ENCODE measurements around the gene FABP3. TPM values are rescaled to one million over a fixed set of nuclear protein-coding genes. Genes with fewer than 3 reads are reported as not detected.

Gene FABP3
- total RNA-seq, 2 donors from 2014 or later: 3.0 to 3.4 TPM

GRCh38 chr1:31412732-31413404, 40.0 kb upstream of the FABP3 start, which contains the start of gene SERINC2:
Gene SERINC2 (plus strand): TSS chr1:31413213. CDS start chr1:31413266, 53 bp downstream.
- DNase-seq: peak; percentile 84
- peaks cover 11% of the 10 kb centered on the region for H3K4me1 Mint-ChIP-seq
- peak within 1 kb of the TSS; percentile 55 for H3K9ac ChIP-seq (ENCODE audit: extremely low read depth, low read length, poor library complexity, severe bottlenecking)

DNA sequence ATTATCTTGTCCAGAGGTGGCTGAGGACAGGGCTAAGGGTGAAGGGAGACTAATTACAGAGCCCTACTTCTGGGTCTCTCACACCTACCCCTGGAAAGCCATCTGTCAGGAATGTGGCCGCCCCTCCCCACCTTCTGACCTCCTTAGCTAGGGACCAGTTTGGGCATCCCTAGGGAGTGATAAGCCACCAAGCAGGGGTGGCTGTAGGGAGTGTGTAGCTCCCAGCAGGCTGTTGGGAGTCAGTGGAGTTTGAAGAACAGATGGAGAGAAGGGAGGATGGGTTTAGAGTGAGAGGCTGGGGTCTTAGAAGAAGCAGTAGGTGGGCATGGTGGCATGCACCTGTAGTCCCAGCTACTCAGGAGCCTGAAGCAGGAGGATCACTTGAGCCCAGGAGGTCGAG, 39.3 kb upstream of the FABP3 start:
- no peak for DNase-seq
- H3K4me3 ChIP-seq (ENCODE audit: low read length): no peak overlapping the region
- H3K27ac Mint-ChIP-seq: no peak overlapping the region

More at GRCh38 chr1:31412732-31413404, 40.0 kb upstream of the FABP3 start, which contains the start of gene SERINC2:
- Histone ChIP-seq H3K9me3 (ENCODE audit: control insufficient read depth, low read length) (no peaks in the 10 kb centered on the region), H3K36me3 (ENCODE audit: control insufficient read depth, insufficient read depth, low read length) (no peaks in the 10 kb centered on the region), H3K4me3 (ENCODE audit: low read length) (peak within 1 kb of the TSS; percentile 89), H3K27ac (ENCODE audit: low read depth, low read length) (peak within 1 kb of the TSS; percentile 96), H3K27me3 (ENCODE audit: control insufficient read depth, insufficient read depth, low read length, poor library complexity, severe bottlenecking) (peaks cover 25% of the 10 kb centered on the region), H3K4me1 (ENCODE audit: control insufficient read depth, insufficient read depth, low read length) (peaks cover 5% of the 10 kb centered on the region)
- peaks cover 25% of the 10 kb centered on the region for H3K27me3 Mint-ChIP-seq (ENCODE audit: insufficient read depth)
- TF ChIP-seq, protein P1, sequence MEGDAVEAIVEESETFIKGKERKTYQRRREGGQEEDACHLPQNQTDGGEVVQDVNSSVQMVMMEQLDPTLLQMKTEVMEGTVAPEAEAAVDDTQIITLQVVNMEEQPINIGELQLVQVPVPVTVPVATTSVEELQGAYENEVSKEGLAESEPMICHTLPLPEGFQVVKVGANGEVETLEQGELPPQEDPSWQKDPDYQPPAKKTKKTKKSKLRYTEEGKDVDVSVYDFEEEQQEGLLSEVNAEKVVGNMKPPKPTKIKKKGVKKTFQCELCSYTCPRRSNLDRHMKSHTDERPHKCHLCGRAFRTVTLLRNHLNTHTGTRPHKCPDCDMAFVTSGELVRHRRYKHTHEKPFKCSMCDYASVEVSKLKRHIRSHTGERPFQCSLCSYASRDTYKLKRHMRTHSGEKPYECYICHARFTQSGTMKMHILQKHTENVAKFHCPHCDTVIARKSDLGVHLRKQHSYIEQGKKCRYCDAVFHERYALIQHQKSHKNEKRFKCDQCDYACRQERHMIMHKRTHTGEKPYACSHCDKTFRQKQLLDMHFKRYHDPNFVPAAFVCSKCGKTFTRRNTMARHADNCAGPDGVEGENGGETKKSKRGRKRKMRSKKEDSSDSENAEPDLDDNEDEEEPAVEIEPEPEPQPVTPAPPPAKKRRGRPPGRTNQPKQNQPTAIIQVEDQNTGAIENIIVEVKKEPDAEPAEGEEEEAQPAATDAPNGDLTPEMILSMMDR (conservative IDR thresholded peaks at IDR 0.05): no peak
- no peaks in the 10 kb centered on the region for H3K9me3 Mint-ChIP-seq
- peaks cover 7% of the 10 kb centered on the region for H3K36me3 Mint-ChIP-seq (ENCODE audit: low read depth)
- peak within 1 kb of the TSS; percentile 96 for H3K4me3 Mint-ChIP-seq
- H3K27ac Mint-ChIP-seq: peak within 1 kb of the TSS; percentile 81
- WGBS, 2 experiments (ENCODE audit: insufficient coverage in 1 of 2, insufficient read length in 1 of 2): 3 to 7% methylated on average over 38 to 63 of the region's 63 CpGs

GRCh38 chr1:31410871-31411270, 38.0 kb upstream of the FABP3 start:
- Mint-ChIP-seq H3K4me1 (peaks cover 11% of the 10 kb centered on the region), H3K4me3 (no peak overlapping the region), H3K27ac (no peak overlapping the region), H3K9me3 (no peaks in the 10 kb centered on the region), H3K27me3 (ENCODE audit: insufficient read depth) (peaks cover 25% of the 10 kb centered on the region), H3K36me3 (ENCODE audit: low read depth) (peaks cover 4% of the 10 kb centered on the region)
- H3K27me3 ChIP-seq (ENCODE audit: control insufficient read depth, insufficient read depth, low read length, poor library complexity, severe bottlenecking): peaks cover 25% of the 10 kb centered on the region
- no peaks in the 10 kb centered on the region for H3K9me3 ChIP-seq (ENCODE audit: control insufficient read depth, low read length)
- H3K36me3 ChIP-seq (ENCODE audit: control insufficient read depth, insufficient read depth, low read length): no peaks in the 10 kb centered on the region
- no peak for DNase-seq
- H3K4me3 ChIP-seq (ENCODE audit: low read length): no peak overlapping the region
- H3K27ac ChIP-seq (ENCODE audit: low read depth, low read length): no peak overlapping the region
- peaks cover 5% of the 10 kb centered on the region for H3K4me1 ChIP-seq (ENCODE audit: control insufficient read depth, insufficient read depth, low read length)
- TF ChIP-seq, protein P1 (conservative IDR thresholded peaks at IDR 0.05): no peak
- 79 to 90% methylated on average over 2 to 4 of the region's 4 CpGs for WGBS, 2 experiments (ENCODE audit: insufficient coverage in 1 of 2, insufficient read length in 1 of 2)
- H3K9ac ChIP-seq (ENCODE audit: extremely low read depth, low read length, poor library complexity, severe bottlenecking): no peak overlapping the region

More for the DNA sequence above, 39.3 kb upstream of the FABP3 start:
- 73 to 78% methylated on average over 2 of the region's 2 CpGs for WGBS, 2 experiments (ENCODE audit: insufficient coverage in 1 of 2, insufficient read length in 1 of 2)
- Mint-ChIP-seq H3K4me3 (peak overlapping the region; percentile 96), H3K36me3 (ENCODE audit: low read depth) (peaks cover 7% of the 10 kb centered on the region), H3K27me3 (ENCODE audit: insufficient read depth) (peaks cover 25% of the 10 kb centered on the region), H3K9me3 (no peaks in the 10 kb centered on the region), H3K4me1 (peaks cover 11% of the 10 kb centered on the region)
- Histone ChIP-seq H3K4me1 (ENCODE audit: control insufficient read depth, insufficient read depth, low read length) (peaks cover 5% of the 10 kb centered on the region), H3K9ac (ENCODE audit: extremely low read depth, low read length, poor library complexity, severe bottlenecking) (no peak overlapping the region), H3K9me3 (ENCODE audit: control insufficient read depth, low read length) (no peaks in the 10 kb centered on the region), H3K27me3 (ENCODE audit: control insufficient read depth, insufficient read depth, low read length, poor library complexity, severe bottlenecking) (peaks cover 25% of the 10 kb centered on the region), H3K36me3 (ENCODE audit: control insufficient read depth, insufficient read depth, low read length) (no peaks in the 10 kb centered on the region), H3K27ac (ENCODE audit: low read depth, low read length) (no peak overlapping the region)
- TF ChIP-seq, protein P1 (conservative IDR thresholded peaks at IDR 0.05): no peak

Data from endodermal cell (in vitro differentiated cells).